ENCODE results near the gene SULT4A1. TPM values are rescaled to one million over a fixed set of nuclear protein-coding genes. Genes with fewer than 3 reads are reported as not detected.

SULT4A1 gene
- total RNA-seq, 1 donor from 2014 or later: 79.5 TPM

DNA sequence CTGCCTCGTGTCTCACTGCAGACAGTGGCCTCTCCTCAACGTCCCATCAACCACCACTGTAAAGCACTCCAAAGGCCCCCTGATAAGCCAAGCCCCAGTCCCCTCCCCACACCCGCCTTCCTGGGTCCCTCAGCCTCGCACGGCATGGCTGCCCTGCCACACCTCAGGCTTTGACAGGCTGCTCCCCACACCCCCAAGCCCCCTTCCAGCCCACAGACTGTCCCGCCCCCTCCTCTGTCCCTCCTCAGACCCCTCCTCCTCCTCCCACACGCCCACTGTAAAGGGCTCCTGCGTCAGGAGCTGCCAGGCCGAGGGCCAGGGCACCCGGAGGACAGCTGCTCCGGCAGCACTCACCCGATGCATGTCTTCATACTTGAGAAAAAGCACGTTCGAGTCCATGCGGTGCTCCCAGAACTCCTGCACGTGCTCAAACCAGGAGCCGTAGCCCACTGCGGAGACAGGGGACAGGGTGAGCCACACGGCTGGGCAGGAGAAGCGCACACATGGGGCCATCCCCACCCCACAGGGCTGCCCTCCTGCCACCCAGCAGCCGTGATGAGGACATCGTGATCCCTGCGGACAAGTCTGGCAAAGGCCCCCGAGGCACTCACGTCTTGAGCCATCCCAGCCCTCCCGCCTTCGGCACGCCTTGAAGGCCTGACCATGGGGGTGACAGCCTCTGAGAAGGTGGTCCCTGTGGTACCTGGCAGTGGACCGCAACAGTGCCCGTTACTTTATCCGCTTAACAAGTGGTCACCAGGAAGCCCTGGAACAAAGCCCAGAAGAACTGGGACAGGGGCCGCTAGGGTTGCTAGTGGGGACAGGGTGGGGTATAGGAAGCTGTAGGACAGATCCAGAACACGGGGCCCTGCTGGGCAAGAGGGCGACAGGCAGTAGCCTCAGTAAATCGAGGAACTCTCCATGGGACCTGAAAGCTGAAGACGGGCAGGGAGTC, 28.8 kb downstream of the SULT4A1 start:
- no peak for TF ChIP-seq CTCF (IDR thresholded peaks at IDR 0.05; ENCODE audit: partially characterized antibody, unreplicated experiment)
- Mint-ChIP-seq H3K27me3 (ENCODE audit: unreplicated experiment) (peaks cover 14% of the 10 kb centered on the region), H3K9me3 (ENCODE audit: unreplicated experiment) (peaks cover 9% of the 10 kb centered on the region), H3K4me3 (ENCODE audit: unreplicated experiment) (peak overlapping the region; percentile 20), H3K36me3 (ENCODE audit: unreplicated experiment) (no peaks in the 10 kb centered on the region), H3K4me1 (ENCODE audit: low read depth, unreplicated experiment) (peaks cover 34% of the 10 kb centered on the region), H3K27ac (ENCODE audit: unreplicated experiment) (no peak overlapping the region)
- no peak for DNase-seq

- peak overlapping the region; percentile 20 for H3K4me3 Mint-ChIP-seq (ENCODE audit: unreplicated experiment)
- H3K9me3 Mint-ChIP-seq (ENCODE audit: unreplicated experiment): peaks cover 9% of the 10 kb centered on the region
- no peak overlapping the region for H3K27ac Mint-ChIP-seq (ENCODE audit: unreplicated experiment)
- peak; percentile 13 for DNase-seq
- no peaks in the 10 kb centered on the region for H3K36me3 Mint-ChIP-seq (ENCODE audit: unreplicated experiment)
- H3K27me3 Mint-ChIP-seq (ENCODE audit: unreplicated experiment): peaks cover 14% of the 10 kb centered on the region
- no peak for TF ChIP-seq CTCF (IDR thresholded peaks at IDR 0.05; ENCODE audit: partially characterized antibody, unreplicated experiment)
- peaks cover 42% of the 10 kb centered on the region for H3K4me1 Mint-ChIP-seq (ENCODE audit: low read depth, unreplicated experiment)
Measured at GRCh38 chr22:43832393-43833265, 29.7 kb downstream of the SULT4A1 start.

GRCh38 chr22:43831561-43832392, 30.5 kb downstream of the SULT4A1 start:
- Mint-ChIP-seq H3K4me3 (ENCODE audit: unreplicated experiment) (no peak overlapping the region), H3K27ac (ENCODE audit: unreplicated experiment) (no peak overlapping the region), H3K9me3 (ENCODE audit: unreplicated experiment) (peaks cover 9% of the 10 kb centered on the region), H3K4me1 (ENCODE audit: low read depth, unreplicated experiment) (peaks cover 50% of the 10 kb centered on the region), H3K36me3 (ENCODE audit: unreplicated experiment) (no peaks in the 10 kb centered on the region), H3K27me3 (ENCODE audit: unreplicated experiment) (peaks cover 14% of the 10 kb centered on the region)
- DNase-seq: peak; percentile 9
- no peak for TF ChIP-seq CTCF (IDR thresholded peaks at IDR 0.05; ENCODE audit: partially characterized antibody, unreplicated experiment)

DNA sequence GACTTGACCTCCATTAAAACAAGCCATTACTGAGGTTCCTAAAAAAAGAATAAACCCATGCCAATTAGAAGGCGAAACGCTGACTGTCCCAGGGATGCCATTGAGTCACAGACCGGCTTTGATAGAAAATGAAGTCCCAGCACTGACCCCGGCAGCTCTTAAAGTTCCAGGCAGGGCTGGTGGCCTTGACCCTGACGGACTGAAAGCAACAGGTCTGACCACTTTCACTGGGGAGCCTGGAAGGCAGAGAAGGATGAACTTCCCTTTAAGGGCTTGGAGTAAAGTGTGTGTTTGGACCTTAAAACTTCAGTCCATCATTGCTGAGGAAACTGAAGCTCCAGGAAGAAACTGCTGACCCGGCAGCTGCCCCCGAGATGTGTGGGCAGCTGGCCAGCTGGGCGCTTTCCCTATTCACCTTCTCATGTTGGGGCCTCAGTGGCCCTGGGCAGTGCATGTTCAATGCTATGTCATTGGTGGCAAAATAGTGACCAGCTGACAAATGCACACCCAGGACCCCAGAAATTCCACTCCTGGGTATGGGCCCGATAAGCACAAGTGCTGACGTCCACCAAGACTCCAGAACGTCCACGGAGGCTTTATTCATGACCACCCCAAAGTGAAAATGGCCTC, 31.3 kb downstream of the SULT4A1 start:
- Mint-ChIP-seq H3K4me1 (ENCODE audit: low read depth, unreplicated experiment) (peaks cover 57% of the 10 kb centered on the region), H3K27ac (ENCODE audit: unreplicated experiment) (no peak overlapping the region), H3K4me3 (ENCODE audit: unreplicated experiment) (no peak overlapping the region), H3K36me3 (ENCODE audit: unreplicated experiment) (no peaks in the 10 kb centered on the region), H3K9me3 (ENCODE audit: unreplicated experiment) (peaks cover 9% of the 10 kb centered on the region), H3K27me3 (ENCODE audit: unreplicated experiment) (peaks cover 14% of the 10 kb centered on the region)
- DNase-seq: peak; percentile 14
- no peak for TF ChIP-seq CTCF (IDR thresholded peaks at IDR 0.05; ENCODE audit: partially characterized antibody, unreplicated experiment)

Data from glutamatergic neuron (in vitro differentiated cells).